ENCODE results near the gene RAP1GAP.
A peak's percentile ranks its signal among the peaks of the same experiment; 100 is the strongest.

RAP1GAP gene

GRCh38 chr1:21669258-21670058, at the start of gene RAP1GAP:
Gene RAP1GAP, minus strand, starts transcription at chr1:21669357. Its CDS starts 49,325 bp downstream, at chr1:21620032.
- DNase-seq: peak in 1 of 2 experiments; percentile 4

- no peak for DNase-seq
Observed at GRCh38 chr1:21716169-21716568, 47.0 kb upstream of the RAP1GAP start.

- DNase-seq: no peak
Observed at GRCh38 chr1:21707891-21708290, 38.7 kb upstream of the RAP1GAP start.

DNA sequence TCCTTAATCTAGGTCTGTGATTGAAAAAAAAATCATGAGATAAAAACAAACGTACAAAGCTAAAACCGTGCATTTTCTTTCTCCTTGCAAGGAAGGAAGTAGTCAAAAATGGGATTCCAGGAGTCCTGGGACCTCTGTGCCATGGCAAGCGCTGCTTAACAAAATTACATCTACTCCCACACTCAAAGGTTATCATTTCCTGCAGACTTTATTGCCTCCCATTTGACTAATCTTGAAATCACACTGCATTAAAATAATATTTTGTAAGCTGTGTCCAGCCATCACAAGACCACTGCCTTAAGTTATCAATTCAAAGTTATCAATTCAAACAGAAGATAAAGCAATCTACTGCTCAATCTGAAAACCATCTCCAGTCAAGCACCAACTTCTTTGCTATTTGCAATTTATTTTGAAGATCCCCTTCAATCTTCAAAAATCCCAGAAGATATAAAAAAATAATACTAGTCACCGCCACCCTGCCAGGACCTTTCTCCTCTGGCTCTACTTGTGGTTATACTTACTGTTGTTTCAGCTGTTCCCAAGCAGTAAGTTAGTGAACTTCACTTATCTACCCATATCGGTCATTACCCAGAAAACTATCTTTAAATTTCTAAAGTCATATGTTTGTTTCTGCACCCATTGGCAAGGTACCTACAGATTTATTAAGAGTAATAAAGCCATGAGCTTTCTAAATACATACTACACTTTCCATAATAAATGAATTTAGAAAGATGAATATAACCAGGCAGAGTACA, 38.1 kb upstream of the RAP1GAP start:
- no peak for DNase-seq

DNA sequence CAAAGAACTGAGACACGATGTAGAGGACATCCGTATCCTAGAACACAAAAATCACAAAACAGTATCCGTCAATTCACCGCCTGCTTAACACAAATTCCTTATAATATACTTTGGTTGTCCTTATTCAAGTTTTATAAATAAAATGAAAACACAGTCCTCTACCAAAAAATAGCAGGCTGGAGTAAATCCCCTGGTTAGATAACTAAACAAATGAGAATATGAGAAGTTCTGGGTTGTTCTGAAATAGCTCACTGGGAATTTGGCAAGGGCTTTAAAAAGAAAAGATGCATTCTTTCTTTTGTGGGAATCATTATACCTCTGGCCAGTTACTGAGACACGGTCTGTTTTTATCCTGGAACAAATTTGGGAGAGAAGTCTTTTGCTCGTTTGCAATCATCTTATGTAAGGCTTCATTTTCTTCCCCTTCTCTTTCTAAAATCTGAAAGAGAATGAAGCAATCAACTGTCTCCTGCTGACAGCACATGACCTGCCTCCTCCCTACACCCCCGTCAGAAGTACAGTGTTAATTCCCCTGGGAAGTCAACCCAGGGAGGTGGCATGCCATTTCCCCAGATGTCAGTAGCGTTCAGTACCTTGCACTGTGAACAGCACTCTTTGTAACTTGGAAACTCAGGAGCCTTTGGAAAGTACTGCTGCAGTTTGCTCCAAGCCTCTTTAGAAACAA, 37.1 kb upstream of the RAP1GAP start:
- DNase-seq: no peak

GRCh38 chr1:21705303-21705980, 36.3 kb upstream of the RAP1GAP start:
- no peak for DNase-seq

GRCh38 chr1:21704145-21704544, 35.0 kb upstream of the RAP1GAP start:
- no peak for DNase-seq

DNA sequence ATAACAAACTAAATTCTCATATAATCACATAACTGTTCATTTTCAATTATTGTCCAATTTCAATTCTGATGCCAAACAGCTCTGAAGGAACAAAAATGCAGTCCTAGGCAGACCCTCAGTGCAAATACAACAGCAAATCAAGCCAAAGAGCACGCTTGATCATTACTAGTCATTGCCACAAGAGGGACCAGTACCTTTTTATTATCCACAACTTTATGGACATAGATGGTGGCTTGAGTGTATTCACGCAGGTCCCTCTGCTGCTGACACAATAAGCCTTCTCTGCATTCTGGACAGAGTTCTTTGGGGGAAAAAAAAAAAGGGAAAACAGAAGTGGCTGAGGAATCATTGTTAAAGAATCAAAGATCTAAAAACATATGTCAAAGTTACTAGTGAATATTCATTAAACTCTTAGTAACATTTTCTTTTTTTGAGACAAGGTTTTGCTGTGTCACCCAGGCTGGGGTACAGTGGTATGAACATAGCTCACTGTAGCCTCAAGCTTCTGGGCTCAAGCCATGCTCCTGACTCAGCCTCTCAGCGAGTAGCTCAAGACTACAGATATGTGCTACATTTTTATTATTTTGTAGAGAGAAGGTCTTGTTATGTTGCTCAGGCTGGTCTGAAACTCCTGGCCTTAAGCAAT, 34.3 kb upstream of the RAP1GAP start:
- no peak for DNase-seq

GRCh38 chr1:21702780-21703179, 33.6 kb upstream of the RAP1GAP start:
- no peak for DNase-seq

- DNase-seq: no peak
Observed at GRCh38 chr1:21701401-21701800, 32.2 kb upstream of the RAP1GAP start.

- no peak for DNase-seq
Observed at GRCh38 chr1:21700094-21700493, 30.9 kb upstream of the RAP1GAP start.

DNA sequence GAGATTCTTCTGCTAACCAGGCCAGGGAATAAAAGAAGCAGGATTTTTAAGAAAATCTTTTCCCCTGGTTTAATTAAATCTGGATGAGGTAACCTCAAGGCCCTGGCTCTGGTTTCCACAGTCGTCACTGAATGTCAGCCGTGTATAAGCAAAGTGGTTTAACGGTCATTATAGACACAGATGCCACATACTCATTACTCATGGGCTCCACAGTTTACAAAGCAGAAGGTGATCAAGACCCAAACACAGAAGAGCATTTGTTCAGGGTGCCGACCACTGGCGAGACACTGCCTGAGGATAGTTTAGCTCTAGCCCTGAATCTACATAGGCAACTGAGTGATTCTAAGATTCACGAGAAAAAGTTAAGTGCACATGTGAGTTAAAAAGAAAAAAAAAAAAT, 27.8 kb upstream of the RAP1GAP start:
- DNase-seq: no peak

DNA sequence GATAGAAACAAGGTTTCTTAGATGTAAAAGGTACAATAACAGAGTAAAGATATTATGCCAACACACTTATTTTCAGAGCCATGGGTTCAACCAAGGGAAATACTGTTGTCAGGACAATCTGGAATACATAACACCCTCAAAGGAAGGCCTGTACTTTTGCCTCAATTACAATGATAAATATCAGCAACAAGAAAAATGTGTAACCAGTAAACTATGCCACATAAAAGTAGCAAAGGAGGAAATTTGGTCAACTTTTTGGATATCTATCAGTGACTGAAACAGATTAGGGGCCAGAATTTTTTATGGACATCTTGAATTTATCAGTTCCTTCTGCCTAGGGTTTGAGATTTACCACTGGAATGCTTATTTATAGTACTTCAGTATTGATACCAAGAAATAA, 24.6 kb upstream of the RAP1GAP start:
- DNase-seq: no peak

- no peak for DNase-seq
Observed at GRCh38 chr1:21691739-21692138, 22.6 kb upstream of the RAP1GAP start.

GRCh38 chr1:21689661-21690372, 20.7 kb upstream of the RAP1GAP start:
- DNase-seq: no peak

- no peak for DNase-seq
Observed at GRCh38 chr1:21687081-21687529, 17.9 kb upstream of the RAP1GAP start.

- DNase-seq: no peak
Observed at GRCh38 chr1:21685946-21686678, 17.0 kb upstream of the RAP1GAP start.

- DNase-seq: no peak
Observed at GRCh38 chr1:21681426-21681825, 12.3 kb upstream of the RAP1GAP start.

- DNase-seq: no peak
Observed at GRCh38 chr1:21680918-21681317, 11.8 kb upstream of the RAP1GAP start.

DNA sequence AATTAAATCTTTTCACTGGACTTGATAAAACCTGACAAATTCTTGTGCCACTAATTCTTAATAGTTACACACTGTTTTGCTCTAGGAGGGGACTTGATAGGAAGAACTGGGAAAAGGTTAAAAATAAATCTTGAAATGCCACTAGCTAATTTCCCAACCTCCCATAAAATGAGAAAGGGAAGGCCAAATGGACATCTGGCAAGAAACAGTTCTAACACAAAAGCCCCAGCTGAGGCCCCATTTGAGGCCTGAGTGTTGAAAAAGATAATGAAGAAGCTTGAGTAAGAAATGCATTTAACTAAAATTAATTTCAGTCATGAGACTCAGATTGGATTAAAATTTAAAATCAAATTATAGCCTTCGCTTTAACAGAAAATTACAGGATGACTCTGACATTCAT, 11.2 kb upstream of the RAP1GAP start:
- DNase-seq: no peak

GRCh38 chr1:21677168-21677567, 8.0 kb upstream of the RAP1GAP start:
- DNase-seq: no peak

Measured in cerebellar nuclear complex (tissue), 1 donor.